Common myeloid progenitor, CD34-positive (primary cell): Measurements from ENCODE around the gene KRT26.

ENCODE experiments used
- CTCF ChIA-PET: fragments of 350-600 bp; sonication (Branson Sonifier 250); formaldehyde crosslinking; loops from one replicate; lab custom pipeline; 2021; ENCODE audit warnings: antibody characterized with exemption; lab: Charles Lee
- POLR2A ChIA-PET: fragments of 350-600 bp; sonication (Branson Sonifier 250); formaldehyde crosslinking; loops from one replicate; lab custom pipeline; 2021; ENCODE audit warnings: antibody characterized with exemption; lab: Charles Lee
- DNase-seq, 3 donors: peaks; one replicate each; pipeline versions ENCODE4 v3.0.0 to v3.0.0-alpha.2; 2013
- H3K27ac ChIP-seq, 2 experiments: 1 replicate in 1 of 2; 2 replicates in 1 of 2; pipeline ENCODE4 v1.7.0; 2013; ENCODE audit warnings: inconsistent platforms in 2 of 2, low read length in 2 of 2, mild to moderate bottlenecking in 2 of 2, low read depth in 1 of 2, moderate library complexity in 1 of 2; ENCODE audit not compliant: severe bottlenecking in 2 of 2, insufficient read depth in 1 of 2, poor library complexity in 1 of 2
- H3K27me3 ChIP-seq, 5 experiments: replicated peaks in 2 of 5; 1 replicate in 3 of 5; 2 replicates in 2 of 5; pipeline versions ENCODE4 v1.6.1 to v1.7.0; 2013; ENCODE audit warnings: low read length in 4 of 5, mild to moderate bottlenecking in 2 of 5, moderate library complexity in 2 of 5, inconsistent platforms in 1 of 5; ENCODE audit not compliant: insufficient read depth in 5 of 5, control insufficient read depth in 4 of 5
- H3K36me3 ChIP-seq, 4 experiments: 1 replicate in 2 of 4; 2 replicates in 2 of 4; pipeline versions ENCODE4 v1.6.1 to v1.7.0; 2013; ENCODE audit warnings: low read length in 3 of 4, control low read depth in 1 of 4, mild to moderate bottlenecking in 1 of 4; ENCODE audit not compliant: control insufficient read depth in 4 of 4, insufficient read depth in 4 of 4
- H3K4me1 ChIP-seq, 4 experiments: 1 replicate in 3 of 4; 2 replicates in 1 of 4; pipeline versions ENCODE4 v1.6.1 to v1.7.1; 2013; ENCODE audit warnings: low read length in 3 of 4, mild to moderate bottlenecking in 3 of 4, control low read depth in 1 of 4, inconsistent platforms in 1 of 4, moderate library complexity in 1 of 4; ENCODE audit not compliant: control insufficient read depth in 4 of 4, insufficient read depth in 4 of 4; ENCODE audit errors: control extremely low read depth in 1 of 4
- H3K4me3 ChIP-seq, 7 experiments: 1 replicate in 4 of 7; 2 replicates in 3 of 7; pipeline versions ENCODE4 v1.5.1 to v1.7.0; 2013; ENCODE audit warnings: mild to moderate bottlenecking in 7 of 7, low read length in 6 of 7, moderate library complexity in 6 of 7, inconsistent platforms in 2 of 7, low read depth in 2 of 7, control low read depth in 1 of 7; ENCODE audit not compliant: insufficient read depth in 4 of 7, control insufficient read depth in 1 of 7; ENCODE audit errors: extremely low read depth in 1 of 7
- H3K9me3 ChIP-seq, 5 experiments: 1 replicate in 4 of 5; 2 replicates in 1 of 5; pipeline versions ENCODE4 v1.6.1 to v1.7.1; 2013; ENCODE audit warnings: low read length in 4 of 5, mild to moderate bottlenecking in 2 of 5, inconsistent platforms in 1 of 5, low read depth in 1 of 5, moderate library complexity in 1 of 5; ENCODE audit not compliant: control insufficient read depth in 4 of 5, insufficient read depth in 2 of 5; ENCODE audit errors: control extremely low read depth in 1 of 5
- WGBS: methylation state at CpG from one replicate; pipeline ENCODE4 v1.1.5; 2013; ENCODE audit not compliant: insufficient coverage; 5-methylcytosine and 5-hydroxymethylcytosine counted together

Gene KRT26

GRCh38 chr17:40735016-40735415 lies 37.0 kb downstream of the KRT26 start:
- H3K4me3 ChIP-seq: no peak overlapping the region
- no peak overlapping the region for H3K27ac ChIP-seq
- H3K36me3 ChIP-seq: no peaks in the 10 kb centered on the region
- peaks cover 0 to 7% (median 2%) of the 10 kb centered on the region in 5 experiments for H3K9me3 ChIP-seq
- CTCF ChIA-PET: interaction anchor here (1.1 kb wide), 1 partner anchor 13 kb away, joined by 3 read pairs; no protein-coding TSS in a partner anchor
- H3K27me3 ChIP-seq: peaks cover 6 to 42% (median 28%) of the 10 kb centered on the region in 5 experiments
- POLR2A ChIA-PET: no interaction called here
- 90% methylated on average over 1 of the region's 1 CpG for WGBS
- H3K4me1 ChIP-seq: no peaks in the 10 kb centered on the region
- DNase-seq: no peak

GRCh38 chr17:40734018-40734417 lies 38.0 kb downstream of the KRT26 start:
- peaks cover 0 to 7% (median 2%) of the 10 kb centered on the region in 5 experiments for H3K9me3 ChIP-seq
- POLR2A ChIA-PET: no interaction called here
- CTCF ChIA-PET: interaction anchor here (1.1 kb wide), 1 partner anchor 12 kb away, joined by 3 read pairs; no protein-coding TSS in a partner anchor
- H3K4me3 ChIP-seq: no peak overlapping the region
- no peaks in the 10 kb centered on the region for H3K36me3 ChIP-seq
- no peaks in the 10 kb centered on the region for H3K4me1 ChIP-seq
- 96% methylated on average over 6 of the region's 6 CpGs for WGBS
- no peak overlapping the region for H3K27ac ChIP-seq
- peaks cover 6 to 40% (median 28%) of the 10 kb centered on the region in 5 experiments for H3K27me3 ChIP-seq
- no peak for DNase-seq

- ChIA-PET CTCF (interaction anchor here (1.2 kb wide), 1 partner anchor 50 kb away, joined by 3 read pairs; no protein-coding TSS in a partner anchor), POLR2A (no interaction called here)
- H3K4me1 ChIP-seq: no peaks in the 10 kb centered on the region
- H3K9me3 ChIP-seq: peaks cover 0 to 7% (median 2%) of the 10 kb centered on the region in 5 experiments
- H3K4me3 ChIP-seq: no peak overlapping the region
- no peaks in the 10 kb centered on the region for H3K36me3 ChIP-seq
- no peak overlapping the region for H3K27ac ChIP-seq
- no peak for DNase-seq
- WGBS: 67% methylated on average over 1 of the region's 1 CpG
- H3K27me3 ChIP-seq: peaks cover 6 to 44% (median 22%) of the 10 kb centered on the region in 5 experiments
Observed at GRCh38 chr17:40730970-40731369, 41.0 kb downstream of the KRT26 start.

GRCh38 chr17:40727447-40728231 lies 44.4 kb downstream of the KRT26 start:
- H3K9me3 ChIP-seq: no peaks in the 10 kb centered on the region
- no peaks in the 10 kb centered on the region for H3K36me3 ChIP-seq
- no peak overlapping the region for H3K27ac ChIP-seq
- POLR2A ChIA-PET: interaction anchor here (0.5 kb wide), 1 partner anchor 33 kb away, joined by 7 read pairs; no protein-coding TSS in a partner anchor
- no peaks in the 10 kb centered on the region for H3K4me1 ChIP-seq
- H3K4me3 ChIP-seq: no peak overlapping the region
- H3K27me3 ChIP-seq: peaks cover 6 to 55% (median 19%) of the 10 kb centered on the region in 5 experiments
- 100% methylated on average over 2 of the region's 8 CpGs for WGBS
- DNase-seq: peak in 2 of 3 donors; percentile 2 to 4
- CTCF ChIA-PET: no interaction called here

- no peaks in the 10 kb centered on the region for H3K9me3 ChIP-seq
- peak; percentile 2 to 23 (median 9) for DNase-seq
- CTCF ChIA-PET: no interaction called here
- WGBS: 80% methylated on average over 2 of the region's 2 CpGs
- H3K36me3 ChIP-seq: no peaks in the 10 kb centered on the region
- POLR2A ChIA-PET: interaction anchor here (0.5 kb wide), 1 partner anchor 34 kb away, joined by 7 read pairs; no protein-coding TSS in a partner anchor
- no peak overlapping the region for H3K27ac ChIP-seq
- no peaks in the 10 kb centered on the region for H3K4me1 ChIP-seq
- H3K27me3 ChIP-seq: peaks cover 6 to 52% (median 18%) of the 10 kb centered on the region in 5 experiments
- no peak overlapping the region for H3K4me3 ChIP-seq
Observed at GRCh38 chr17:40726919-40727318, 45.1 kb downstream of the KRT26 start.

- CTCF ChIA-PET: no interaction called here
- peaks cover 4 to 38% (median 10%) of the 10 kb centered on the region in 5 experiments for H3K27me3 ChIP-seq
- POLR2A ChIA-PET: no interaction called here
- 71% methylated on average over 1 of the region's 1 CpG for WGBS
- H3K36me3 ChIP-seq: no peaks in the 10 kb centered on the region
- DNase-seq: no peak
- H3K4me3 ChIP-seq: no peak overlapping the region
- H3K9me3 ChIP-seq: no peaks in the 10 kb centered on the region
- H3K4me1 ChIP-seq: no peaks in the 10 kb centered on the region
- no peak overlapping the region for H3K27ac ChIP-seq
Observed at GRCh38 chr17:40724656-40725055, 47.3 kb downstream of the KRT26 start.

- WGBS: no CpG with 5 or more reads among the region's 1 CpG
- Histone ChIP-seq H3K36me3 (no peaks in the 10 kb centered on the region), H3K9me3 (no peaks in the 10 kb centered on the region), H3K4me3 (no peak overlapping the region), H3K27ac (no peak overlapping the region), H3K27me3 (peaks cover 6 to 44% (median 13%) of the 10 kb centered on the region in 5 experiments), H3K4me1 (no peaks in the 10 kb centered on the region)
- ChIA-PET CTCF (interaction anchor here (0.8 kb wide), 1 partner anchor 12 kb away, joined by 3 read pairs; no protein-coding TSS in a partner anchor), POLR2A (interaction anchor here (0.6 kb wide), 1 partner anchor 940 kb away, joined by 3 read pairs; no protein-coding TSS in a partner anchor)
- DNase-seq: no peak
Observed at GRCh38 chr17:40722241-40722640, 49.8 kb downstream of the KRT26 start.
